Loucy (cell line): ENCODE data around the gene SMAGP.

Source experiments
- H2AFZ ChIP-seq: fragments of 200-600 bp; sonication (generic); 2 replicates; pipeline ENCODE4 v1.6.0; 2016; ENCODE audit warnings: antibody characterized with exemption, mild to moderate bottlenecking, low read length, moderate library complexity
- H3F3A ChIP-seq: fragments of 200-600 bp; 2 replicates; pipeline ENCODE4 v1.6.0; 2016; ENCODE audit warnings: antibody characterized with exemption, low read depth, mild to moderate bottlenecking
- H3K27me3 ChIP-seq: fragments of 200-600 bp; sonication (generic); 2 replicates; pipeline ENCODE4 v1.6.1; 2014; ENCODE audit warnings: low read length, mild to moderate bottlenecking; ENCODE audit not compliant: insufficient read depth, poor library complexity, severe bottlenecking
- H3K36me3 ChIP-seq: fragments of 200-600 bp; sonication (generic); 2 replicates; pipeline ENCODE4 v1.6.1; 2016; ENCODE audit warnings: low read length; ENCODE audit not compliant: insufficient read depth
- H3K4me1 ChIP-seq: fragments of 200-600 bp; sonication (generic); 2 replicates; pipeline ENCODE4 v1.5.1; 2014; ENCODE audit warnings: low read length, mild to moderate bottlenecking; ENCODE audit not compliant: insufficient read depth, poor library complexity, severe bottlenecking
- H3K4me2 ChIP-seq: fragments of 200-600 bp; sonication (generic); 2 replicates; pipeline ENCODE4 v1.6.0; 2014; ENCODE audit warnings: antibody characterized with exemption, low read length, low read depth, mild to moderate bottlenecking; ENCODE audit not compliant: poor library complexity, severe bottlenecking
- H3K4me3 ChIP-seq: fragments of 200-600 bp; sonication (generic); 2 replicates; pipeline ENCODE4 v1.5.1; 2014; ENCODE audit warnings: low read length, mild to moderate bottlenecking, mixed read lengths; ENCODE audit not compliant: poor library complexity, severe bottlenecking
- H3K79me2 ChIP-seq: fragments of 200-600 bp; sonication (generic); 2 replicates; pipeline ENCODE4 v1.6.1; 2014; ENCODE audit warnings: low read length; ENCODE audit not compliant: insufficient read depth
- H3K9ac ChIP-seq: fragments of 200-600 bp; sonication (generic); 2 replicates; pipeline ENCODE4 v1.6.0; 2014; ENCODE audit warnings: mild to moderate bottlenecking, low read depth, low read length, moderate library complexity; ENCODE audit not compliant: poor library complexity, severe bottlenecking
- H3K9me2 ChIP-seq: fragments of 200-600 bp; sonication (generic); replicated peaks from 2 replicates; pipeline ENCODE4 v1.6.1; 2016; ENCODE audit warnings: low read depth, low read length, mixed read lengths
- H3K9me3 ChIP-seq: fragments of 200-600 bp; sonication (generic); 2 replicates; pipeline ENCODE4 v1.6.1; 2014; ENCODE audit warnings: mild to moderate bottlenecking, antibody characterized with exemption, low read length, low read depth; ENCODE audit not compliant: insufficient read depth
- H4K20me1 ChIP-seq: fragments of 200-600 bp; sonication (generic); 2 replicates; pipeline ENCODE4 v1.6.0; 2014; ENCODE audit warnings: antibody characterized with exemption, low read length, mild to moderate bottlenecking; ENCODE audit not compliant: insufficient read depth, poor library complexity, severe bottlenecking
- EZH2phosphoT487 ChIP-seq: fragments of 200-600 bp; IDR thresholded peaks from 2 replicates; pipeline ENCODE4 v1.6.1; 2018; ENCODE audit warnings: antibody characterized with exemption, mild to moderate bottlenecking, moderate library complexity, borderline replicate concordance
- TF ChIP-seq, protein P1 (sequence below): fragments of 200-600 bp; sonication (generic); conservative IDR thresholded peaks from 2 replicates; pipeline ENCODE4 v1.5.1; 2014; ENCODE audit warnings: mild to moderate bottlenecking, antibody characterized with exemption, low read length

The SMAGP gene

DNA sequence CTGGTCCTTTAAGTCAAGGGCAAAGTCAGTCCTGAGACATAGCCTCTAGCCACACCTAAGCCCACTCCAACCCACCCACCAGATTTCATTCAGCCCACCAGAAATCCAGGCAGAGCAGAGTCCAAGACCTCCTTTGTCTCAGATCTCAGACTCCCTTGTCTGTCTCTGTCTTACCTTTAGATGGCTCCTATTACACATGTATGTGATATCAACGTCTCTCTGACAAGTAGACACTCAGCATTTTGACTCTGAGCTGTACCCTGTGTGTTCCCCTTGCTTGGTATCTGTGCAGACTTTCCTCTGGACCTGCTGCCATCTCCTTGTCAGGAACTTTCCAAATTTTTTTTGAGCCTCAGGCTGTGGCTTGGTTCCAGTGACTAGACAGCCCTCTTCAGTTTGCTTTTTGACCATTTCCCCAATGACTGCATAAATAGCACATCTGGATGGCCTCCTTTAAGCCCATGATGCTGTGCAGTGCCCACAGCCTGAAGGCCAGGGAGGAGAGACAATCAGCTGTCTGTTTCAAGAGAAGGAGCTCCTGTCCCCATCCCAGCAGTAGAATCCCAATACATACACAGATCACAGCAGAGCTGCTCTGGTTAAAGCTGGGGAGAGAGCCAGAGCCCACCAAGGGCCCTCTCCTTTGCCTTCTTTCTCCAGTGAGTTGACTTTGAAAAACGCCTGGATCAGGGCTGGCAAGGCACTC lies 59.4 kb downstream of the SMAGP start:
- no peaks in the 10 kb centered on the region for H3K27me3 ChIP-seq
- no peaks in the 10 kb centered on the region for H3K36me3 ChIP-seq
- no peaks in the 10 kb centered on the region for H3F3A ChIP-seq
- H3K9me3 ChIP-seq, result no peaks in the 10 kb centered on the region
- H3K4me1 ChIP-seq, result peaks cover 6% of the 10 kb centered on the region
- H3K9me2 ChIP-seq, result no peaks in the 10 kb centered on the region
- H2AFZ ChIP-seq, result no peak overlapping the region
- H4K20me1 ChIP-seq, result no peaks in the 10 kb centered on the region
- TF ChIP-seq, protein P1, sequence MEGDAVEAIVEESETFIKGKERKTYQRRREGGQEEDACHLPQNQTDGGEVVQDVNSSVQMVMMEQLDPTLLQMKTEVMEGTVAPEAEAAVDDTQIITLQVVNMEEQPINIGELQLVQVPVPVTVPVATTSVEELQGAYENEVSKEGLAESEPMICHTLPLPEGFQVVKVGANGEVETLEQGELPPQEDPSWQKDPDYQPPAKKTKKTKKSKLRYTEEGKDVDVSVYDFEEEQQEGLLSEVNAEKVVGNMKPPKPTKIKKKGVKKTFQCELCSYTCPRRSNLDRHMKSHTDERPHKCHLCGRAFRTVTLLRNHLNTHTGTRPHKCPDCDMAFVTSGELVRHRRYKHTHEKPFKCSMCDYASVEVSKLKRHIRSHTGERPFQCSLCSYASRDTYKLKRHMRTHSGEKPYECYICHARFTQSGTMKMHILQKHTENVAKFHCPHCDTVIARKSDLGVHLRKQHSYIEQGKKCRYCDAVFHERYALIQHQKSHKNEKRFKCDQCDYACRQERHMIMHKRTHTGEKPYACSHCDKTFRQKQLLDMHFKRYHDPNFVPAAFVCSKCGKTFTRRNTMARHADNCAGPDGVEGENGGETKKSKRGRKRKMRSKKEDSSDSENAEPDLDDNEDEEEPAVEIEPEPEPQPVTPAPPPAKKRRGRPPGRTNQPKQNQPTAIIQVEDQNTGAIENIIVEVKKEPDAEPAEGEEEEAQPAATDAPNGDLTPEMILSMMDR, result no peak
- TF ChIP-seq EZH2phosphoT487, result no peak
- H3K4me2 ChIP-seq, result no peak overlapping the region
- no peaks in the 10 kb centered on the region for H3K79me2 ChIP-seq
- no peak overlapping the region for H3K9ac ChIP-seq
- H3K4me3 ChIP-seq, result no peak overlapping the region

DNA sequence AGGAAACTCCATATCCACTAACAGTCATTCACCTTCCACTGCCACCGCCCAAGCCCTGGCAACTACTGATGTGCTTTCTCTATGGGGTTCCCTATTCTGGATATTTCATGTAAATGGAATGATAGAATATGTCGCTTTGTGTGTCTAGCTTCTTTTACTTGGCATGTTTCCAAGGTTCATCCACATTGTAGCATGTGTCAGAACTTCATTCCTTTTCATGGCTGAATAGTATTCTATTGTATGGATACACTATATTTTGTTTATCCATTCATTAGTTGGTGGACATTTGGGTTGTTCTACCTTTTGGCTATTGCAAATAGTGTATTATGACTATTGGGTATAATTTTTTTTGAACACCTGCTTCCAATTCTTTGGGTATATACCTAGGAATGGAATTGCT lies 61.0 kb downstream of the SMAGP start:
- no peak overlapping the region for H2AFZ ChIP-seq
- H3F3A ChIP-seq, result no peaks in the 10 kb centered on the region
- no peak for TF ChIP-seq EZH2phosphoT487
- TF ChIP-seq, protein P1, result no peak

DNA sequence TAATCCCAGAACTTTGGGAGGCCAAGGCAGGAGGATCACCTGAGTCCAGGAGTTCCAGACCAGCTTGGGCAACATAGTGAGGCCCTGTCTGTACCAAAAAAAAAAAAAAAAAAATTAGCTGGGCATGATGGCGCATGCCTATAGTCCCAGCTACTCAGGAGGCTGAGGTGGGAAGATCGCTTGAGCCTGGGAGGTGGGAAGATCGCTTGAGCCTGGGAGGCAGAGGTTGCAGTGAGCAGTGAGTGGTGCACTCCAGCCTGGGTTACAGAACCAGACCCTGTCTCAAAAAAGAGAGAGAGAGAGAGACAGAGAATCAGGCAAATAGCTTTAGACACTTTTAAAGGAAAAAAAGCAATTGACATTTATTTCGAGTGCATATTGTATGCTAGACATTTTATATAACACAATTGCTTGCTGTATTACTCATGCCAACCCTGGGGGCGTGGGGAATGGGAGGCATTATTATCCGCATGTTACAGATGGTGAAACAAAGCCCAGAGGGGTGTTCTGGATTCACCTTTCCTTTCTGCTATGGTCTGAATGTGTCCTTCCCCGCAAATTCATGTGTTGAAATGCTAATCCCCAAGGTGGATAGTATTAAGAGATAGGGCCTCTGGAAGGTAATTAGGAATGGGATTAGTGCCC lies 62.1 kb downstream of the SMAGP start:
- Histone ChIP-seq H3K79me2 (no peaks in the 10 kb centered on the region), H3K36me3 (no peaks in the 10 kb centered on the region), H3K4me1 (peaks cover 6% of the 10 kb centered on the region), H3K4me2 (no peak overlapping the region), H3K9me3 (no peaks in the 10 kb centered on the region), H3K27me3 (no peaks in the 10 kb centered on the region), H3K4me3 (no peak overlapping the region), H3F3A (no peaks in the 10 kb centered on the region), H4K20me1 (no peaks in the 10 kb centered on the region), H3K9me2 (no peaks in the 10 kb centered on the region), H2AFZ (no peak overlapping the region), H3K9ac (no peak overlapping the region)
- no peak for TF ChIP-seq EZH2phosphoT487

More for the DNA sequence above, 61.0 kb downstream of the SMAGP start:
- no peaks in the 10 kb centered on the region for H3K9me2 ChIP-seq
- no peaks in the 10 kb centered on the region for H3K79me2 ChIP-seq
- no peaks in the 10 kb centered on the region for H3K36me3 ChIP-seq
- no peak overlapping the region for H3K4me3 ChIP-seq
- H3K9ac ChIP-seq, result no peak overlapping the region
- no peaks in the 10 kb centered on the region for H3K27me3 ChIP-seq
- H3K9me3 ChIP-seq, result no peaks in the 10 kb centered on the region
- no peak overlapping the region for H3K4me2 ChIP-seq
- peaks cover 6% of the 10 kb centered on the region for H3K4me1 ChIP-seq
- H4K20me1 ChIP-seq, result no peaks in the 10 kb centered on the region

DNA sequence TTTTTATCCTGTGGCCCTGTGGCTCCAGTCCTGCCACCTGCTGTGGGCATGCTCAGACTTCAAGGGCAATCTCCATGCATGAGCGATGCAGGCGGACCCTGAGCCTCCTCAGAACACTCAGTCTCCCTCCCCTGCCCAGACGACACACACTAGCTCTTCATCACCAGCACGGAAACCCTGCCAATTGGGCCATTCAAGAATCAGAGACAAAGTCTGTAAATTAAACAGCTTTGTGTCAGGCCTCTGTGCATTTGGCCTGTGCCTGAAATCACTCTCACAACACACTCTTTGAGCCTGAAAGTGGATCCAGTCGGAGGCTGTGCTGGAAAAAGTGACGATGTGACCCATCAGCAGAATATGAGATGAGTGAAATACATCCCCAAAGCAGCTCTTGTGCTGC lies 64.9 kb downstream of the SMAGP start:
- no peaks in the 10 kb centered on the region for H3K36me3 ChIP-seq
- H4K20me1 ChIP-seq, result no peaks in the 10 kb centered on the region
- no peak overlapping the region for H3K4me3 ChIP-seq
- no peaks in the 10 kb centered on the region for H3K9me3 ChIP-seq
- H3K4me2 ChIP-seq, result no peak overlapping the region
- TF ChIP-seq EZH2phosphoT487, result no peak
- TF ChIP-seq, protein P1, result no peak
- H3K9ac ChIP-seq, result no peak overlapping the region
- H3K9me2 ChIP-seq, result no peaks in the 10 kb centered on the region
- no peaks in the 10 kb centered on the region for H3F3A ChIP-seq
- H3K79me2 ChIP-seq, result no peaks in the 10 kb centered on the region
- H2AFZ ChIP-seq, result no peak overlapping the region
- H3K4me1 ChIP-seq, result no peaks in the 10 kb centered on the region
- H3K27me3 ChIP-seq, result no peaks in the 10 kb centered on the region
